ENCODE measurements around the gene WNT9A.
"Not testable (repeated sequence)": the region's sequence is repeated elsewhere in the genome, so short reads cannot be mapped to it uniquely, and the experiment has no call there.

WNT9A gene

GRCh38 chr1:227885648-227886502 is 61.9 kb downstream of the WNT9A start:
- no peak for DNase-seq

GRCh38 chr1:227885135-227885647 is 62.5 kb downstream of the WNT9A start:
- no peak for DNase-seq

- DNase-seq: no peak
Measured at GRCh38 chr1:227884370-227885134, 63.2 kb downstream of the WNT9A start.

- DNase-seq: no peak
Measured at GRCh38 chr1:227883641-227884301, 64.0 kb downstream of the WNT9A start.

- DNase-seq: no peak
Measured at GRCh38 chr1:227883073-227883520, 64.6 kb downstream of the WNT9A start.

- DNase-seq: no peak
Measured at GRCh38 chr1:227880342-227880924, 67.3 kb downstream of the WNT9A start.

- DNase-seq: not testable (repeated sequence)
Measured at GRCh38 chr1:227877810-227878209, 69.9 kb downstream of the WNT9A start.

GRCh38 chr1:227871892-227872291 is 75.8 kb downstream of the WNT9A start:
- not testable (repeated sequence) for DNase-seq

- no peak for DNase-seq
Measured at GRCh38 chr1:227870366-227870765, 77.4 kb downstream of the WNT9A start.

- no peak for DNase-seq
Measured at GRCh38 chr1:227869851-227870305, 77.9 kb downstream of the WNT9A start.

GRCh38 chr1:227869279-227869842 is 78.4 kb downstream of the WNT9A start:
- no peak for DNase-seq

All from NCI-H1105 (cell line).